H9 (cell line): Measurements from ENCODE around the gene ATP5PB. TPM values are rescaled to one million over a fixed set of nuclear protein-coding genes. Genes with fewer than 3 reads are reported as not detected.

Source experiments
- DNase-seq: peaks from one replicate; pipeline ENCODE4 v3.0.0-alpha.2; 2017
- H2AFZ ChIP-seq: one replicate; pipeline ENCODE4 v1.6.1; 2013; ENCODE audit warnings: mild to moderate bottlenecking, low read length, control low read depth, moderate library complexity
- H2AK5ac ChIP-seq: 2 replicates; pipeline ENCODE4 v1.6.1; 2013; ENCODE audit warnings: low read length, control low read depth, mixed read lengths; ENCODE audit not compliant: insufficient read length
- H2BK120ac ChIP-seq: one replicate; pipeline ENCODE4 v1.6.1; 2013; ENCODE audit warnings: low read depth, mild to moderate bottlenecking, low read length, control low read depth, inconsistent platforms; ENCODE audit not compliant: poor library complexity, severe bottlenecking
- H2BK12ac ChIP-seq: 2 replicates; pipeline ENCODE4 v1.6.1; 2013; ENCODE audit warnings: low read length, control low read depth, mixed read lengths, low read depth; ENCODE audit not compliant: insufficient read length
- H2BK15ac ChIP-seq: 2 replicates; pipeline ENCODE4 v1.6.1; 2013; ENCODE audit warnings: low read depth, low read length, control low read depth
- H2BK20ac ChIP-seq: one replicate; pipeline ENCODE4 v1.6.1; 2013; ENCODE audit warnings: low read depth, mild to moderate bottlenecking, low read length, control low read depth, inconsistent platforms; ENCODE audit not compliant: poor library complexity, severe bottlenecking
- H2BK5ac ChIP-seq: 2 replicates; pipeline ENCODE4 v1.6.1; 2013; ENCODE audit warnings: low read length, control low read depth, mixed read lengths; ENCODE audit not compliant: insufficient read length
- H3K14ac ChIP-seq: 2 replicates; pipeline ENCODE4 v1.6.1; 2013; ENCODE audit warnings: low read length, control low read depth; ENCODE audit not compliant: insufficient read depth
- H3K18ac ChIP-seq: 2 replicates; pipeline ENCODE4 v1.6.1; 2013; ENCODE audit warnings: low read depth, mild to moderate bottlenecking, mixed read lengths, low read length, control low read depth; ENCODE audit not compliant: insufficient read length
- H3K23ac ChIP-seq: 2 replicates; pipeline ENCODE4 v1.6.1; 2013; ENCODE audit warnings: low read length, control low read depth, mixed read lengths, low read depth; ENCODE audit not compliant: insufficient read length
- H3K23me2 ChIP-seq: 2 replicates; pipeline ENCODE4 v1.6.1; 2013; ENCODE audit warnings: low read depth, mild to moderate bottlenecking, mixed read lengths, low read length, control low read depth; ENCODE audit not compliant: insufficient read length, poor library complexity, severe bottlenecking
- H3K27ac ChIP-seq: 2 replicates; pipeline ENCODE4 v1.5.1; 2013; ENCODE audit warnings: low read length, control low read depth, mixed read lengths, low read depth; ENCODE audit not compliant: insufficient read length
- H3K27me3 ChIP-seq: 2 replicates; pipeline ENCODE4 v1.6.1; 2013; ENCODE audit warnings: low read length, control low read depth, inconsistent platforms; ENCODE audit not compliant: insufficient read depth
- H3K4ac ChIP-seq: 2 replicates; pipeline ENCODE4 v1.6.1; 2013; ENCODE audit warnings: low read depth, mild to moderate bottlenecking, control low read depth, inconsistent platforms, low read length, moderate library complexity
- H3K4me1 ChIP-seq: 2 replicates; pipeline ENCODE4 v1.6.1; 2013; ENCODE audit warnings: low read length, control low read depth, inconsistent platforms; ENCODE audit not compliant: insufficient read depth
- H3K4me2 ChIP-seq: 2 replicates; pipeline ENCODE4 v1.6.1; 2013; ENCODE audit warnings: low read length, control low read depth, mixed read lengths; ENCODE audit not compliant: insufficient read length, insufficient read depth
- H3K56ac ChIP-seq: 2 replicates; pipeline ENCODE4 v1.6.1; 2013; ENCODE audit warnings: low read depth, mild to moderate bottlenecking, mixed read lengths, low read length, control low read depth; ENCODE audit not compliant: insufficient read length
- H3K79me1 ChIP-seq: 2 replicates; pipeline ENCODE4 v1.6.1; 2013; ENCODE audit warnings: low read depth, mild to moderate bottlenecking, moderate library complexity, low read length, control low read depth, inconsistent platforms; ENCODE audit not compliant: insufficient read depth, poor library complexity, severe bottlenecking
- H3K79me2 ChIP-seq: 2 replicates; pipeline ENCODE4 v1.6.1; 2013; ENCODE audit warnings: low read length, control low read depth, inconsistent platforms; ENCODE audit not compliant: insufficient read depth
- H3K9ac ChIP-seq: 2 replicates; pipeline ENCODE4 v1.6.1; 2013; ENCODE audit warnings: low read length, control low read depth, mixed read lengths; ENCODE audit not compliant: insufficient read length; ENCODE audit errors: extremely low read depth
- H3K9me3 ChIP-seq: one replicate; pipeline ENCODE4 v1.6.1; 2013; ENCODE audit warnings: low read depth, low read length, inconsistent platforms; ENCODE audit not compliant: control insufficient read depth
- H3T11ph ChIP-seq: one replicate; pipeline ENCODE4 v1.6.1; 2013; ENCODE audit warnings: mild to moderate bottlenecking, low read length, control low read depth, inconsistent platforms
- H4K20me1 ChIP-seq: one replicate; pipeline ENCODE4 v1.6.1; 2013; ENCODE audit not compliant: control insufficient read depth, insufficient read length, insufficient read depth
- H4K5ac ChIP-seq: 2 replicates; pipeline ENCODE4 v1.6.1; 2013; ENCODE audit warnings: low read depth, mild to moderate bottlenecking, mixed read lengths, low read length, control low read depth; ENCODE audit not compliant: insufficient read length
- H4K8ac ChIP-seq: replicated peaks from 2 replicates; pipeline ENCODE4 v1.6.1; 2013; ENCODE audit warnings: low read length, control low read depth, mixed read lengths, low read depth; ENCODE audit not compliant: insufficient read length
- H4K91ac ChIP-seq: 2 replicates; pipeline ENCODE4 v1.6.1; 2013; ENCODE audit warnings: low read depth, mild to moderate bottlenecking, moderate library complexity, mixed read lengths, low read length, control low read depth; ENCODE audit not compliant: insufficient read length
- H3K27ac Mint-ChIP-seq, 3 experiments: 2 replicates in 2 of 3; 3 replicates in 1 of 3; pipeline ENCODE4 v1.8.0; 2020 to 2021; ENCODE audit warnings: mixed read lengths in 3 of 3, mild to moderate bottlenecking in 1 of 3, moderate library complexity in 1 of 3
- H3K27me3 Mint-ChIP-seq: 2 replicates; pipeline ENCODE4 v1.8.0; 2021; ENCODE audit warnings: low read depth, mild to moderate bottlenecking, moderate library complexity, mixed read lengths
- H3K36me3 Mint-ChIP-seq, 3 experiments: 2 replicates in 2 of 3; 3 replicates in 1 of 3; pipeline ENCODE4 v1.8.0; 2020 to 2021; ENCODE audit warnings: low read depth in 3 of 3, mixed read lengths in 3 of 3; ENCODE audit not compliant: insufficient read depth in 1 of 3
- H3K4me1 Mint-ChIP-seq, 2 experiments: 2 replicates each; pipeline ENCODE4 v1.8.0; 2020; ENCODE audit warnings: mixed read lengths in 2 of 2
- H3K4me3 Mint-ChIP-seq, 2 experiments: 2 replicates in 1 of 2; 3 replicates in 1 of 2; pipeline ENCODE4 v1.8.0; 2020 to 2021; ENCODE audit warnings: mild to moderate bottlenecking in 2 of 2, mixed read lengths in 2 of 2, moderate library complexity in 1 of 2
- H3K9me3 Mint-ChIP-seq, 2 experiments: 2 replicates in 1 of 2; 3 replicates in 1 of 2; pipeline ENCODE4 v1.8.0; 2020; ENCODE audit warnings: mild to moderate bottlenecking in 2 of 2, mixed read lengths in 2 of 2, moderate library complexity in 1 of 2
- CTCF ChIP-seq: fragments of 200-600 bp; sonication (generic); conservative IDR thresholded peaks from 3 replicates; pipeline ENCODE4 v1.8.0; 2021; ENCODE audit warnings: antibody characterized with exemption, mild to moderate bottlenecking
- WGBS: extraction: QIAGEN DNeasy Blood & Tissue Kit; methylation state at CpG from one replicate; pipeline ENCODE4 v1.1.7; 2013; ENCODE audit warnings: missing lambda C conversion rate, low lambda C conversion rate, mixed read lengths; ENCODE audit not compliant: insufficient read length; ENCODE audit errors: extremely low coverage; 5-methylcytosine and 5-hydroxymethylcytosine counted together
- total RNA-seq: library from RNA; stranded (reverse); gene quantifications from 2 replicates; pipeline ENCODE4 v1.2.1, GENCODE V29; 2021

The ATP5PB gene
- total RNA-seq, 1 experiment from 2014 or later = 250 TPM

- Histone ChIP-seq H2AK5ac (no peak overlapping the region), H3K79me2 (peaks cover 18% of the 10 kb centered on the region; the same call in 1 of the 2 replicates), H3K9me3 (no peaks in the 10 kb centered on the region), H2BK20ac (no peak overlapping the region), H2BK12ac (no peak overlapping the region), H4K91ac (no peak overlapping the region), H3K23me2 (peaks cover 14% of the 10 kb centered on the region), H4K8ac (no peak overlapping the region), H3K27me3 (no peaks in the 10 kb centered on the region), H3K23ac (no peak overlapping the region), H3K27ac (no peak overlapping the region), H3K14ac (no peak overlapping the region), H2BK5ac (no peak overlapping the region), H2BK120ac (no peak overlapping the region), H3K4me1 (no peaks in the 10 kb centered on the region), H3K4ac (no peak overlapping the region), H3T11ph (no peak overlapping the region), H3K56ac (no peak overlapping the region), H4K20me1 (no peaks in the 10 kb centered on the region), H3K18ac (no peak overlapping the region), H4K5ac (no peak overlapping the region), H3K4me2 (no peak overlapping the region), H2AFZ (no peak overlapping the region), H2BK15ac (no peak overlapping the region), H3K9ac (no peak overlapping the region), H3K79me1 (peaks cover 16% of the 10 kb centered on the region)
- no peak for TF ChIP-seq CTCF
- Mint-ChIP-seq H3K4me3 (no peak overlapping the region), H3K4me1 (peaks cover 12 to 21% of the 10 kb centered on the region in 2 experiments), H3K27me3 (no peaks in the 10 kb centered on the region), H3K36me3 (peaks cover 24 to 73% (median 55%) of the 10 kb centered on the region in 3 experiments), H3K9me3 (no peaks in the 10 kb centered on the region), H3K27ac (no peak overlapping the region; a peak in 1 of 7 replicates)
- no peak for DNase-seq
- no CpG with 5 or more reads among the region's 4 CpGs for WGBS
Measured at GRCh38 chr1:111446546-111446945, 2.7 kb upstream of the ATP5PB start.
